Activated CD4-positive, alpha-beta T cell treated with anti-CD3 and anti-CD28 coated beads, Interleukin-2, Interleukin-4, amounts not matched to agents 100 ng/mL and 50 ng/mL, durations not matched to agents 16 hours and 8 hours (primary cell): Measurements from ENCODE around the gene APBB2.
"Not testable (repeated sequence)": the region's sequence is repeated elsewhere in the genome, so short reads cannot be mapped to it uniquely, and the experiment has no call there.

Experiments used
- DNase-seq: peaks from one replicate; pipeline ENCODE4 v3.0.0-alpha.2; 2020; ENCODE audit warnings: low spot score

Gene APBB2

GRCh38 chr4:41015016-41015675 is 199.2 kb downstream of the APBB2 start:
- no peak for DNase-seq

- no peak for DNase-seq
These were observed 200.2 kb downstream of the APBB2 start for GRCh38 chr4:41014158-41014557.

- no peak for DNase-seq
These were observed 200.6 kb downstream of the APBB2 start for GRCh38 chr4:41013746-41014145.

- DNase-seq = no peak
These were observed 201.4 kb downstream of the APBB2 start for GRCh38 chr4:41012911-41013310.

GRCh38 chr4:41012293-41012692 is 202.0 kb downstream of the APBB2 start:
- no peak for DNase-seq

GRCh38 chr4:41009411-41009810 is 204.9 kb downstream of the APBB2 start:
- DNase-seq = no peak

- DNase-seq = no peak
These were observed 208.2 kb downstream of the APBB2 start for GRCh38 chr4:41006141-41006540.

- DNase-seq = no peak
These were observed 212.0 kb downstream of the APBB2 start for GRCh38 chr4:41002309-41002708.

GRCh38 chr4:41000356-41000755 is 214.0 kb downstream of the APBB2 start:
- no peak for DNase-seq

- no peak for DNase-seq
These were observed 215.5 kb downstream of the APBB2 start for GRCh38 chr4:40998675-40999358.

GRCh38 chr4:40995850-40996249 is 218.5 kb downstream of the APBB2 start:
- DNase-seq = no peak

GRCh38 chr4:40994321-40994720 is 220.0 kb downstream of the APBB2 start:
- DNase-seq = not testable (repeated sequence)

- not testable (repeated sequence) for DNase-seq
These were observed 221.0 kb downstream of the APBB2 start for GRCh38 chr4:40993296-40993693.

GRCh38 chr4:40992472-40993295 is 221.7 kb downstream of the APBB2 start:
- DNase-seq = peak; percentile 9

GRCh38 chr4:40991908-40992307 is 222.4 kb downstream of the APBB2 start:
- DNase-seq = no peak

GRCh38 chr4:40990899-40991265 is 223.5 kb downstream of the APBB2 start:
- DNase-seq = no peak

- peak; percentile 12 for DNase-seq
These were observed 224.0 kb downstream of the APBB2 start for GRCh38 chr4:40990236-40990898.

GRCh38 chr4:40987151-40987550 is 227.2 kb downstream of the APBB2 start:
- no peak for DNase-seq

- no peak for DNase-seq
These were observed 228.0 kb downstream of the APBB2 start for GRCh38 chr4:40986375-40986774.

- no peak for DNase-seq
These were observed 230.3 kb downstream of the APBB2 start for GRCh38 chr4:40984051-40984450.

GRCh38 chr4:40980318-40980883 is 233.9 kb downstream of the APBB2 start:
- no peak for DNase-seq

- no peak for DNase-seq
These were observed 235.8 kb downstream of the APBB2 start for GRCh38 chr4:40978548-40978947.
